ENCODE measurements around the gene KRTAP4-16.
"Not testable (repeated sequence)": the region's sequence is repeated elsewhere in the genome, so short reads cannot be mapped to it uniquely, and the experiment has no call there.

Gene KRTAP4-16

DNA sequence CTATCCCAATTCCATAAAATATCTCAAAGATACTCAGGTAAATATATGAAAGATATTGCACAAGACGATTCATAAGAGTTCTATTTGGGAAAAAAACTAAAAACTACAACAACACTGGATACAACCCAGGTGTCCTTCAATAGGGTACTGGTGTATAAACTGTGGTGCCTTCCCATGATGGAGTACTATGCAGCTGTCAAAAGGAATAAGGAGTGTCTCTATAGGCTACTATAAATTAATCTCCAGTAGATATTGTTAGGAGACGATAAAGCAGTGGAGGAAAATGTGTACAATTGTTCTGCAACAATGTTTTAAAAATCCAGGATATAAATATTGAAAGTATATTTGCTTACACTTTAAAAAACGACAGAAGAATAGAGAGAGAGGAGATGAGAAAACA, 24.4 kb upstream of the KRTAP4-16 start:
- TF ChIP-seq, protein P1, sequence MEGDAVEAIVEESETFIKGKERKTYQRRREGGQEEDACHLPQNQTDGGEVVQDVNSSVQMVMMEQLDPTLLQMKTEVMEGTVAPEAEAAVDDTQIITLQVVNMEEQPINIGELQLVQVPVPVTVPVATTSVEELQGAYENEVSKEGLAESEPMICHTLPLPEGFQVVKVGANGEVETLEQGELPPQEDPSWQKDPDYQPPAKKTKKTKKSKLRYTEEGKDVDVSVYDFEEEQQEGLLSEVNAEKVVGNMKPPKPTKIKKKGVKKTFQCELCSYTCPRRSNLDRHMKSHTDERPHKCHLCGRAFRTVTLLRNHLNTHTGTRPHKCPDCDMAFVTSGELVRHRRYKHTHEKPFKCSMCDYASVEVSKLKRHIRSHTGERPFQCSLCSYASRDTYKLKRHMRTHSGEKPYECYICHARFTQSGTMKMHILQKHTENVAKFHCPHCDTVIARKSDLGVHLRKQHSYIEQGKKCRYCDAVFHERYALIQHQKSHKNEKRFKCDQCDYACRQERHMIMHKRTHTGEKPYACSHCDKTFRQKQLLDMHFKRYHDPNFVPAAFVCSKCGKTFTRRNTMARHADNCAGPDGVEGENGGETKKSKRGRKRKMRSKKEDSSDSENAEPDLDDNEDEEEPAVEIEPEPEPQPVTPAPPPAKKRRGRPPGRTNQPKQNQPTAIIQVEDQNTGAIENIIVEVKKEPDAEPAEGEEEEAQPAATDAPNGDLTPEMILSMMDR (IDR thresholded peaks at IDR 0.05; ENCODE audit: borderline replicate concordance, insufficient read depth, low read depth, low read length): no peak
- no peak overlapping the region for H3K4me3 ChIP-seq (ENCODE audit: low read depth, low read length)

DNA sequence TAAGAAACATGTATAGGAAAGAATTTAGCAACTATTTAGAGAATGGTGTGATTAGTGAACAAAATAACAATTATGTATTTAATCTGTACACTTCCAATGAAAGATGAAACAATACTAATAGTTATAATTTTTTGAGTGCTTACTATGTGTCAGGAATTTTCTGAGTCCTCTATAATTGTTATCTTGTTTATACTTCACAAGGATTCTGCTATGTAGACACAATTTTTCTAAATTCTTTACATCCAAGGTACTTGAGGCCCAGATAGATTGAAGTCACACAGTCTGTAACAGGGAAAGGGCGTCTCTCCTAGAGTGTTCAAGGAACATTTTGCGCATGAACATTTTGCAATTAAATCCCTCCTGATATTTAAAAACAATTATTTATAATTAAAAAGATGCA, 23.1 kb upstream of the KRTAP4-16 start:
- H3K4me3 ChIP-seq (ENCODE audit: low read depth, low read length): no peak overlapping the region
- TF ChIP-seq, protein P1 (IDR thresholded peaks at IDR 0.05; ENCODE audit: borderline replicate concordance, insufficient read depth, low read depth, low read length): no peak

DNA sequence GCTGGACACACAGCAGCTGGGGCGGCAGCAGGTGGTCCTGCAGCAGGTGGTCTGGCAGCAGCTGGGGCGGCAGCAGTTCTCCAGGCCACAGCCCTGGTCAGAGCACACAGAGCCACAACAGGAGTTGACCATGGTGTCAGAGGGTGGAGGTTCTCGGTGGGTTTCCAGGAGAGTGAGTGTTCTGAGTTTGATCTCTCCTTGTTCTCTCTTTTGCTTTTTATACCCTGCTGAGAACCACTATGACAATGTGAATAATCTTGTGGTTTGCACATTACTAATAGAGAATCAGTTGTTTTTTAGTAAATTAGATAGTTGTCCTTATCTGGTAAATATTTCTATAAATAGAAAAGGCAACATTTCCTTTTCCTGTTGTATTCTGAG, 22.0 kb upstream of the KRTAP4-16 start, which contains the start of gene KRTAP4-12:
KRTAP4-12 (minus strand) TSS at position 192 of the 381 bp plus-strand sequence; CDS start at position 132, 60 bp downstream.
- H3K4me3 ChIP-seq (ENCODE audit: low read depth, low read length): not testable (repeated sequence)

DNA sequence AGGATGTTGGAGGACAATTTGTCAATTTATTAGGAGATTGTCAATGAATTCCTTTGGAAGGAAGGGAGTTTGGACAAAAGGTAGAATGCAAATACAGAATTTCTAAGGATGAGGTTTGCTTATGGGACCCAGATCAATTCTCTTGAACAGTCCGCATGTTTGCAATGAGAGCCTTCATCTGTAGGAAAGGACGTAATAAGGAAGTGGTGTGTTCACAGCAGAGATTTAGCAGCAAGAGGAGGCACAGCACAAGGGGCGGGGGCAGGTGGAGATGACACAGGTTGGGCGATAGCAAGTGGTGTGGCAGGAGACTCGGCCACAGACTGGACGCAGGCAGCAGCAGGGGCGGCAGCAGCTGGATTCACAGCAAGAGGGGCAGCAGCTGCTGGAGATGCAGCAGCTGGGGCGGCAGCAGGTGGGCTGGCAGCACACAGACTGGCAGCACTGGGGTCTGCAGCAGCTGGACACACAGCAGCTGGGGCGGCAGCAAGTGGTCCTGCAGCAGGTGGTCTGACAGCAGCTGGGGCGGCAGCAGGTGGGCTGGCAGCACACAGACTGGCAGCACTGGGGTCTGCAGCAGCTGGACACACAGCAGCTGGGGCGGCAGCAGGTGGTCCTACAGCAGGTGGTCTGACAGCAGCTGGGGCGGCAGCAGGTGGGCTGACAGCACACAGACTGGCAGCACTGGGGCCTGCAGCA, 21.4 kb upstream of the KRTAP4-16 start:
- not testable (repeated sequence) for H3K4me3 ChIP-seq (ENCODE audit: low read depth, low read length)

DNA sequence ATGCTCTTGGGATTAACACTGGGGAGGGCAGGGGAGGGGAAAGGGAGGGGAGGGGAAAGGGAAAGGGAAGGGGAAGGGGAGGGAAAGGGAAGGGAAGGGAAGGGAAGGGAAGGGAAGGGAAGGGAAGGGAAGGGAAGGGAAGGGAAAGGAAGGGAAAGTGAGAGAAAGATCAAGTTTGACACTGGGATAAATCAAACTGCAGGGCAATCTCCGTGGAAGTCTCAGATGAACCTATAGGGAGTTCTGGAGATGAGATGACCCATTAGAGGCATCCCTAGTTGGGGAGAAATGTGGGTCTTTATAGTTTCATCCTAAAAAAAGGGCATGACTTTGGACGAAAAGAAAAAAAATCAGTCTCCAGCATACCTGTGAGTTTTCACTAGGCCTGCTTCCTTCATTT, 19.7 kb upstream of the KRTAP4-16 start:
- TF ChIP-seq, protein P1 (IDR thresholded peaks at IDR 0.05; ENCODE audit: borderline replicate concordance, insufficient read depth, low read depth, low read length): no peak
- no peak overlapping the region for H3K4me3 ChIP-seq (ENCODE audit: low read depth, low read length)

DNA sequence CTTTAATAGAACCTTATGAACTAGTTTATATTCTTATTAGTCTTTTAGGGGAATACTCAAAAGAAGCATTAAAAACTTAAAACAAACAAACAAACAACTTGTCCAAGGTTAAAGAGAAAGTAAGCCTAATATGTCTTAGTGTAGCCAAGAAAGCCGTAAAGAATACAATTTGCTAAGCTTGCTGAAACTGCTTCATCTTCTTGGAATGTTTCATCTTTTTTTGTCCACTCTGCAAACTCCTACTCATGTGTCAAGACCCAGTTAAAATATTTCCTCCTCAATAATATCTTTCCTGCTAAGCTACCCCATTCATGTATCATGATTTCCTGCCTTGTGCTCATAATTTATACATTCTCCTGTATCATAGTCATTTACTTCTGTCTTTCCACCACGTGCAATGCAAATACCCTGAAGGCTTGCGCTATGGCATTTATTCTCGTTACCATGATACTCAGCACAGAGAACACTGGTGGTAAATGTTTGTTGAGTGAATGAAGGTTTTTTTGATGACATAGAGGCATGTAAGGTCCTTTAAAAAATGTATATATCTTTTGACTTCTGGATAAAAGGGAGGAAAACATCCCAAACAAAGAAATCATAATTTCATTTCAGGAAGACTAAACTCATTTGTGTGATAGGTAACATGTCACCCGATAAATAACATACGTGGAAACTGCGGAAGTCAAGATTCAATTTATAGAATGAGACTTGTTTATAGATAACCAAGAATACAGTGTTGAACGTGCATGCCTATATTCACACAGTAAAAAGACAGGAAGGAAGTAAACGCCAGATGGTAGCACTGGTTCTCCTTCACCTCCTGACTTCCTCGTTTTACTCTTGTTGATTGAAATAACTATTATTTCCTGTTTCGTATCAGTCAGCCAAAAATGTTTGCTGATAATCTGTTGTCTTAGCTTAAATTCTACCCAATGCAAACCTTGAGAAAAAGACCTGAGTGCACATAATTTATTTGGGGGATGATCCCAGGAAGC, 18.0 kb upstream of the KRTAP4-16 start:
- not testable (repeated sequence) for H3K4me3 ChIP-seq (ENCODE audit: low read depth, low read length)

DNA sequence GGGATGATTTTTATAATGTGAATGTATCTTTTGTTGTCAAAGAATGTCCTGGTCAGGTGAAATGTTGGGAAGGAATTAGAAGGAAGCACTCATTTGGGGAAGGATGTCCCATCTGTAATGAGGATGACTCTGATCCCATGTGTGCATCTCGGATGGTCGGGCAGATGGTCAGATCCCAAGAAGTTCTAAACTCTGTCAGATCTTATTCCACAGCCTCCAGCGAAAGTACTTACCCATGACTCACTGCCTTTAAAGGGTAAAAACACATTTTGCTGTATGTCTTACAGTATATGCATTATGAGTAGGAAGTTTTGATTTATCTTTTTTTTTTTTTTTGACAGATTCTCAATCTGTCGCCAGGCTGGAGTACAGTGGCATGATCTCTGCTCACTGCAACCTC, 16.7 kb upstream of the KRTAP4-16 start:
- no peak overlapping the region for H3K4me3 ChIP-seq (ENCODE audit: low read depth, low read length)
- TF ChIP-seq, protein P1 (IDR thresholded peaks at IDR 0.05; ENCODE audit: borderline replicate concordance, insufficient read depth, low read depth, low read length): no peak

DNA sequence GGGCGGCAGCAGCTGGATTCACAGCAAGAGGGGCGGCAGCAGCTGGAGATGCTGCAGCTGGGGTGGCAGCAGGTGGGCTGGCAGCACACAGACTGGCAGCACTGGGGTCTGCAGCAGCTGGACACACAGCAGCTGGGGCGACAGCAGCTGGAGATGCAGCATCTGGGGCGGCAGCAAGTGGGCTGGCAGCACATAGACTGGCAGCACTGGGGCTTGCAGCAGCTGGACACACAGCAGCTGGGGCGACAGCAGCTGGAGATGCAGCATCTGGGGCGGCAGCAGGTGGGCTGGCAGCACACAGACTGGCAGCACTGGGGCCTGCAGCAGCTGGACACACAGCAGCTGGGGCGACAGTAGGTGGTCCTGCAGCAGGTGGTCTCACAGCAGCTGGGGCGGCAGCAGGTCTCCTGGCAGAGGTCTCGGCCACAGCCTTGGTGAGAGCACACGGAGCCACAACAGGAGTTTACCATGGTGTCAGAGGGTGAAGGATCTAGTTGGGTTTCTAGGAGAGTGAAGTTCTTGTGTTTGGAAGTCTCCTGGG, 15.9 kb upstream of the KRTAP4-16 start, which contains the start of gene KRTAP4-11:
KRTAP4-11 (minus strand) TSS at position 528 of the 541 bp plus-strand sequence; CDS start at position 470, 58 bp downstream.
- not testable (repeated sequence) for H3K4me3 ChIP-seq (ENCODE audit: low read depth, low read length)

DNA sequence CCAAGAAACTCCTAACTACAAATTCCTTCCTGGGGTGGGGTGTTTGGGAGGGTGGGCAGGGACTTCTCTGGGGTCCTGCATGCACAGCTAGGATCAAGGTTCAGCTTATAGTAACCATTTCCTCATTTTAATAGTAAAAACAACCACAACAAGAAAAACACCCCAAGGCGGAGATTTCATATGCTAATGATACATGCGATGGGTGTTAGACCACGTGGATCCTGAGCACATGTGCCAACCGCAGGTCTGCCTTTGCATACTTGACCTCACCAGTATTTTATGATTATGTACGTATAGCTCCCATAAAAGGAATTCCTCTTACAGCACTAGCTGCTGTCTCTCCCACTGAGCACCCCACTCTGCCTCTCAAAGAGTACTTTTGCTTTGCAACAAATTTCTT, 14.3 kb upstream of the KRTAP4-16 start:
- TF ChIP-seq, protein P1 (IDR thresholded peaks at IDR 0.05; ENCODE audit: borderline replicate concordance, insufficient read depth, low read depth, low read length): no peak
- no peak overlapping the region for H3K4me3 ChIP-seq (ENCODE audit: low read depth, low read length)
